HG03060 (cell line): ENCODE data around the gene SAMD11.

Experiments
- ATAC-seq: cut with Tn5 transposase; IDR thresholded peaks from one replicate; pipeline ENCODE4 v1.9.1; 2021; ENCODE audit warnings: low read depth, moderate number of reproducible peaks; ENCODE audit not compliant: unreplicated experiment

Gene SAMD11

GRCh38 chr1:992362-992761 lies 68.6 kb downstream of the SAMD11 start:
- ATAC-seq = no peak

- ATAC-seq = no peak
Measured at GRCh38 chr1:993379-993995, 69.8 kb downstream of the SAMD11 start.
